ENCODE measurements around the gene YLPM1. TPM values are rescaled to one million over a fixed set of nuclear protein-coding genes. Genes with fewer than 3 reads are reported as not detected.

The YLPM1 gene
- total RNA-seq, 1 donor from 2014 or later = 62.0 TPM

GRCh38 chr14:74785056-74785613, 22.0 kb downstream of the YLPM1 start:
- FAIRE-seq = no peak
- no peak for DNase-seq (ENCODE audit: low spot score in 2 of 2)

GRCh38 chr14:74786796-74787315, 23.7 kb downstream of the YLPM1 start:
- FAIRE-seq = no peak
- no peak for DNase-seq (ENCODE audit: low spot score in 2 of 2)

GRCh38 chr14:74792249-74793039, 29.3 kb downstream of the YLPM1 start:
- no peak for FAIRE-seq

DNA sequence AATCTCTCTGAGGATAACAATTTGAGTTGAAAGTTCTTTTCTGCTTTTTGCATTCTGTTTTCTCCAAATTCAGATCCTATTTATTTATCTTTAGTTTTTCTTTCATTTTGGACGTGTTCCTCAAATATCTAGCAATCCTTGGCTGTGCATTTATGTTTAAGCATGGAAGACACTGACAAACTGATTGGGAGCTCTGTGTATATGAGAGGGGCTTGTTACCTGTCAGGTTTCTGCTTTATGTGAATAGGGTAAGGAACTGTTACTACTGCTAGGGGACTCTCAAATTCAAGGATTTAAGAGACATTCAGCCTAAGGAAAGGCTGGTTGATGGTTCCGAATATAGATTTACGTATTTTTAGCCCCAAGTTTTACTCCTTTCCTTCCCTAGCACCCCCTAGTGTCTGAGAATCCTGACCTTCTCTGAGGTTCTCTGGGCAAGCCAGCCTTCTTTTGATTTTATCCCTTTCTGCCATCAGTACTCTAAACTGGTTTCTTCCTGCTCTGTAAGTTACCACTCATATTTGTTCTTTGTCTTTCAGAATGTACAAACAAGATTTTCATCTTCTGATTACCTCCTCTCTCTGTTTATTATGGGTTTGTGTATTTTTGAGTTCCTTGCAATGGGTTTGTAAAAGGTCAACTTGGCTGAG, 30.5 kb downstream of the YLPM1 start:
- FAIRE-seq (no peak), DNase-seq (ENCODE audit: low spot score in 2 of 2) (no peak)

More at GRCh38 chr14:74792249-74793039, 29.3 kb downstream of the YLPM1 start:
- no peak for DNase-seq (ENCODE audit: low spot score in 2 of 2)

DNA sequence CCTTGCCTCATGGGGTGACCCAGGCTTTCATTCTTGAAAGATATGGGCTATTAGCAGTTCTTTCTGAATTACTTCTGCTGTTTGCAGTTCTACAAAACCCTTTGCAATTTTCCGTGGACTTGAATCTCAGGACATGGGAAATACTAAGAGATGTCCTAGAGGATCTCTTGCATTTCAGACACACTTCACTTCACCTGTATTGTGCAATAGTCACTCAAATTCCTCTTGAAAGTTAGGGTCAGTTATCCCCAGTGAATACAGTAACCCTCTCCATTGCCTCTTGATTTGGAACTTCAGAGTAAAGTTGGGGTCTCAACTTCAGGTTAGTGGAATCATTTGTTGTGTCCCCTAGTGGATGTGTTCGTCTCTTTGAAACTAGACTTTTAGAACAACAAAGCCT, 31.8 kb downstream of the YLPM1 start:
- no peak for FAIRE-seq

DNA sequence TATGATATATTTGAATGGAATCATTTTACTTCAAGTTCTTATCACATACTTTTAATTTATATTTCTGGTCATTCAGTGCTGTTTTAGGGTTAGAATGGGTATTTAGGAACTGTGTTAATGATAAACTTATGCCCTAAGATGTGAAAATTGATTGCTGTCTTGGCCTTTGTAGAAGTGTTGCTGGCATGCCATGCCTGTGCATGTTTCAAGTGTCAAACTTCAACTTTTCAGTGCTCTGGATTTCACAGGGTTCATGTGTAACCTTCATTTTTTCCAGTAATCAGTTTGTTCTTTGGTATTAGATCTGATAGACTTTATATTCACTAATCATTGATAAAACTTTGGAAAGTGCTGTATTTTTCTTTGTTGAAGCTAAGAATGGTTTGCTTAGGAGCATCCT, 36.6 kb downstream of the YLPM1 start:
- FAIRE-seq (no peak), DNase-seq (ENCODE audit: low spot score in 2 of 2) (no peak)

More for the DNA sequence above, 31.8 kb downstream of the YLPM1 start:
- no peak for DNase-seq (ENCODE audit: low spot score in 2 of 2)

DNA sequence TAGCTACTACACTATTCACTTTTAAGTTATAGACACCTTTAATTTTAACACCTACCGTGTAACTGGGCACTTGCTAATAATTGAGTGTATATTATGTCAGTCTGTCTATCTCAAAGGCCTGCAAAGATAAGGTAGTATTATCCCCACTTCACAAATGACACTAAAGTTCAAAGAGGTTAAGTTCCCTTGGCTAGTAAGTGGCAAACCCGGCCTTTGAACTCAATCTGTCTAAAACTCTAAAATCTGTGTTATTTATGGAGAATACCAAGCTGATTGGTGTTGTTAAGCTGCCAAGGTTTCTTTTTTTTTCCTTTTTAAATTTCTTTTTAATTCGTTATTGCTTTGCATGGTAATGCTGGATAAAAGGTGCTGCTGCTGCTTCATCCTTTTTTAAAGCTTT, 37.7 kb downstream of the YLPM1 start:
- FAIRE-seq (no peak), DNase-seq (ENCODE audit: low spot score in 2 of 2) (no peak)

DNA sequence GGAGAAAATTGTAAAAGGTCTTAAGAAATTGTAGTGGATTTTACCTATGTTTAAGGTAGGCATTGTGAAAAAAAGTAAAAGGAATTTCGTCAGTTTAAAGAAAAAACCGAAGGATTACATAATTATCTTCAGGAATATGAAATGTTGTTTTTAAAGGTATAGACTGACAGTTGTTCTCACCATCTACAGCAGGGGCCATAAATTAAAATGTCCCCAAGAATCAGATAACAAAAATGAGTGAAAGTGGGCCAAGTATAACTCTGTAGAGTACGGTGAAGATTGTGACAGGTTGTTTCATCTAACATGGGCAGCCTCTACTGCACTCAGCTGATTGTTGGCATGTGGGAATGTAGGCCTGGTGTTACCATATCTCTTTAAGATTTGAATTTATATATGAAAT, 38.3 kb downstream of the YLPM1 start:
- DNase-seq (ENCODE audit: low spot score in 2 of 2) = no peak
- no peak for FAIRE-seq

GRCh38 chr14:74804219-74804825, 41.2 kb downstream of the YLPM1 start:
- DNase-seq (ENCODE audit: low spot score in 2 of 2) (no peak), FAIRE-seq (no peak)

GRCh38 chr14:74807853-74808545, 44.9 kb downstream of the YLPM1 start:
- DNase-seq (ENCODE audit: low spot score in 2 of 2) = no peak
- no peak for FAIRE-seq

GRCh38 chr14:74816124-74816523, 53.0 kb downstream of the YLPM1 start:
- DNase-seq (ENCODE audit: low spot score in 2 of 2) (no peak), FAIRE-seq (no peak)

DNA sequence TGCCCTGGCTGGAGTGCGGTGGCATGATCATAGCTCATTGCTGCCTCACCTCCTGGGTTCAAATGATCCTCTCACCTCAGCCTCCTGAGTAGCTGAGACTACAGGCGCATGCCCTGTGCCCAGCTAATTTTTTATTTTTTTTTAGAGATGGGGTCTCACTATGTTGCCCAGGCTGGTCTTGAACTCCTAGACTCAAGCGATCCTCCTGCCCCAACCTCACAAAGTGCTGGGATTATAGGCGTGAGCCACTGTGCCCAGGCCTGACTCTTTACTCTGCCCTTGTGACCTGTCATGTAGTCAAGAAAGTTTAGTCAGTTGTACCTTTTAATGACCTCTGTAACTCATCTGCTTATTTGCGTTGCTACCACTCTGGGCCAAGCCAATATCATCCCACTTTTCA, 57.2 kb downstream of the YLPM1 start:
- DNase-seq (ENCODE audit: low spot score in 2 of 2) (no peak), FAIRE-seq (no peak)

GRCh38 chr14:74821267-74821915, 58.3 kb downstream of the YLPM1 start:
- DNase-seq (ENCODE audit: low spot score in 2 of 2) = no peak
- no peak for FAIRE-seq

DNA sequence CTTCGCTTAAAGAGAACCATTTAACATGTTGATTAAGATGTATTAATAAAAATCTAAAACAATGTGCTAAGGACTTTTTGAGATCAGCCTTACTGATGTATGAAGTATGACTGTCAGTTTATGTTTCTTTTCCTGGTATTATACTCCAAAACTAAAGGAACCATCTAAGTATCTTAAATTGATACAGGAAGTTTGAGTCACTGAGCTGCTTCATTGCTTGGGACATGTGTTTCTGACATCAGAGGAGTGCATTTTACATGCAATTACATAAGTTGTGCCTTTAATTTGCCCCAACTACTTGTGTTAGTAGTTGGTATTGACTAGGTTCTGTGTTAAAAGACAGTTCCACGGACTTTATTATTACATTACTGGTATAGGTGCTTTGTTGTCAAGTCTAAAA, 61.9 kb downstream of the YLPM1 start:
- no peak for DNase-seq (ENCODE audit: low spot score in 2 of 2)
- FAIRE-seq = no peak

DNA sequence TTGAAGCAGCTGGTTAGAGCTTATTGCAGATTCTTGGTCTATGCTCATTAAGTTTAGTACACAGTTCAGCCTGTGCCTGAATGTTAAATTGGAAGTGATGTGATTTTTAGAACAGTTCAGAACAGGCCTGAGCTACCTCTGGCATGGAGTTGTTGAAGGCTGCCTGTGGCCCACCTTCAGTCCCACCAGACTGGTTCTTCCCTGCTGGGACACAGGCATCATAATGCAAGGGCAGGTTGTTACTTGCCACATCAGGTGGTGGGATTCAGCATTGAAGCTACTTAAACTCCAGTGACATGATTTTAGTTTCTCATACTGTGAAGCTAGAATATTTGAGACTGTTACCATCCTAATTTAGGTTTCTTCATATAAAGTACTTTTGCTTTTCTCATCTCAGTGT, 63.5 kb downstream of the YLPM1 start:
- DNase-seq (ENCODE audit: low spot score in 2 of 2) (no peak), FAIRE-seq (no peak)

GRCh38 chr14:74829251-74829650, 66.1 kb downstream of the YLPM1 start:
- FAIRE-seq (no peak), DNase-seq (ENCODE audit: low spot score in 2 of 2) (no peak)

- FAIRE-seq = no peak
- no peak for DNase-seq (ENCODE audit: low spot score in 2 of 2)
These were observed 69.7 kb downstream of the YLPM1 start for GRCh38 chr14:74832849-74833248.

DNA sequence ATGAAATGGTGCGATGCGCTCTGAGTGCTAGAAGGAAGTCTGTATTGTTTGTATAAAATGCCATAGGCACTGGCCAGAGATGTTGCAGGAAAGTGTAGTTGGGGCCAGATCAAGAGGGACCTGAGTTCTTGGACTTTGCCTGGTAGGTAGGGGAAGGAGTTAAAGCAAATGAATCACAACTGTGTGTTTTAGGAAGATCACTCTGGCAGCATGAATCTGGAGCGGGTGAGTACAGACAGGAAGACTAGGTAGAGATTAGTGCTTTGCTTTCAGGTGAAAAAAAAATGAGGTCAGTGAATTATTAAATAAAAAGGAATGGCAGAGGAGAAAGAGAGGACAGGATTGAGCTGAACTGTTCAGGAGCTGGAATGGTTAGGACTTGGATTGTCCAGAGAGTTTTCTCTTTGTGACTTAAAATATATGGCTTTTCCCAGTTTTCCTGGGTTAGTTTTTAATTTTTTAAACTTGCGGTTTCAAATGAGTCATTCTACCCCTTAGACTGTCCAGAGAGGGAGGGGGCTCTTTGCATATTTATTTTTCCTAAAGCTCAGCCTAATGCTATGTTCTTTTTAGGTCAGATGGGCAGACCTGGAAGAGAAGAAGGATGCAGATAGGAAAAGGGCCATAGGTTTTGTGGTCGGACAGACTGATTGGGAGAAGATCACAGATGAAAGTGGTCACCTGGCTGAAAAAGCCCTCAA, 71.7 kb downstream of the YLPM1 start:
- FAIRE-seq = no peak
- no peak for DNase-seq (ENCODE audit: low spot score in 2 of 2)

DNA sequence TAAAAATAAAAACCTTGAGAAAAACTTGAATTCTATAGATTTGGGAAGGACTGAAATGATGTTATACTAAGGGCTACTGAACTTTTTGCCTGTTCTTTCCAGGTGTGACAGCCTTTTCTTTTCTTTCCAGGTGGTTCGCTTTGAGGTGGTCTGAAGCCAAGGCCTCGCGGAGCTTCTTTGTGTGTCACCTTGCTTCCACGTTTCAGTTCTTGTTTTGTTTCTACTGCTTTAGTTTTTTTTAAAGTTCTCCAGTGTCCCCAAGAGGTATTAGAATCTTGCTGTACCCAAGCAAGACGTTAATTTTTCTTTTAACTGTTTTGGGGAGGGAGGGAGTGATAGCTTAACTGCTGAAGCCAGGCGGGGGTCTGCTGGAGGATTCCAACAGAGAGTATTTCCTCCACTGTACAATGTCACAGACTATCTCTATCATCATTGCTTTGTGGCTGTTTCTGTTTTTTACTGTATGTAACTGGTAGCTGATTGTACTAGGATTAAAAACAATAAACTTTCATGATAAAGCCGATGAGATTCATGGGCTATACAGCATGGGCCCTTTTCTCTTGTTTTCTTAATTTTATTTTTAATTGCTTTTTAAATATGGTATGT, 72.6 kb downstream of the YLPM1 start:
- DNase-seq (ENCODE audit: low spot score in 2 of 2) (no peak), FAIRE-seq (no peak)

Data from frontal cortex (tissue), 4 donors.